ENCODE measurements around the gene TRPC4. TPM values are rescaled to one million over a fixed set of nuclear protein-coding genes. Genes with fewer than 3 reads are reported as not detected.

Gene TRPC4
- total RNA-seq, 1 donor = 37.6 TPM

DNA sequence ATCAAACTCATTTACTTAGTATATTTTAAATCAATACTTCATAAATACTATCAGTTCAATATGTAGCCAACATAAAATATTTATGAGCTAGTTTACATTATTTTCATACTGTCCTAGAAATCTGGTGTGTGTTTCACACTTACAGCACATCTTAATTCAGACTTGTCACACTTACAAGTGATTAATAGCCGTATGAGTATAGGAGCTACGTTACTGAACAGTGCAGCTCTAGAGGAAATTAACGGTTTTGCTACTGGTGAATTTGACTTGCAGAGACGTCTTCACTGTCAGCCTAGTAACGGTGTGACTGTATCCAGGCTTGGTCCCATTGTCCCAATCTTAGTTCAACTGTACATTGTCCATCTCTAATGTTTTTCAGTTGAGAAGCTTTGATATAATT is 237.3 kb downstream of the TRPC4 start:
- no peak overlapping the region for H3K4me3 ChIP-seq (ENCODE audit: low read depth, low read length)
- no peak for DNase-seq (ENCODE audit: low read depth)
- no peak for TF ChIP-seq CTCF (IDR thresholded peaks at IDR 0.05; ENCODE audit: insufficient read depth, low read depth, low read length)

DNA sequence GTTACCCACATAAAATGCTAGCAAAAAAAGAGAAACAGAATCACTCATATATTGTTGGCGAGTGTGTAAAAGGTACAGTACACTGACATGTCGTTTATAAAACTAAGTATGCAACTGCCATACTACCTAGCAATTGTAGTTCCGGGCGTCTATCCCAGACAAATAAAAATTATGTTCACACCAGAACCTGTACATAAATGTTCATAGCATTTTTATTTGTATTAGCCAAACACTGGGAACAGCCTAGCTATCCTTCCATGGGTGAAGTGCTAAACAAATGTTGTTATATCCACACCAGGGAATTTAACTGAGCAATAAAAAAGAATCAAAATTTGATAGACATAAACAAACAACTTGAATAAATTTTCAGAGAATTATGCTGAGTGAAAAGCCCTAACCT is 242.1 kb downstream of the TRPC4 start:
- H3K4me3 ChIP-seq (ENCODE audit: low read depth, low read length) = no peak overlapping the region
- no peak for TF ChIP-seq CTCF (IDR thresholded peaks at IDR 0.05; ENCODE audit: insufficient read depth, low read depth, low read length)
- DNase-seq (ENCODE audit: low read depth) = no peak

- TF ChIP-seq CTCF (IDR thresholded peaks at IDR 0.05; ENCODE audit: insufficient read depth, low read depth, low read length) = no peak
- peak; percentile 89 for DNase-seq (ENCODE audit: low read depth)
- H3K4me3 ChIP-seq (ENCODE audit: low read depth, low read length) = no peak overlapping the region
These were observed 247.7 kb downstream of the TRPC4 start for GRCh38 chr13:37621811-37622361.

GRCh38 chr13:37618554-37618953 is 251.0 kb downstream of the TRPC4 start:
- peak; percentile 76 for DNase-seq (ENCODE audit: low read depth)
- no peak for TF ChIP-seq CTCF (IDR thresholded peaks at IDR 0.05; ENCODE audit: insufficient read depth, low read depth, low read length)
- H3K4me3 ChIP-seq (ENCODE audit: low read depth, low read length) = no peak overlapping the region

DNA sequence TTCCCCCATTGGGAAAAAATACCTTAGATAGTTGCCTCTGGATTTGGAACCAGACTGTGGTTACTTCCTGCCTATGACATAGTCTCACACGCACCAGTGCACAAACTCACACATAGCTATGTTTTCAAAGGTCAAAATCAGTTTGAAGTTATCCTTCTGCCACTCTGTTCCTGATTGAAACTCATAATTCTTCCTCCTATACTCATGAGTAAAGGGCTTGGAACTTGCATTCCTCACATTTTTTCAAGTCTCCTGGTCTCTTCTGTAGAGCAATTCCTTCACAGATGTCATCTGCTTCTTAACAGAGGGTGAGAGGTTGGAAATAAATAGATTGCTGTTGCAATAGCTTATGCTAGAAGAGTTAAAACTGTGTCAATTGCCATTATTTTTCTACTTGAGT is 252.4 kb downstream of the TRPC4 start:
- TF ChIP-seq CTCF (IDR thresholded peaks at IDR 0.05; ENCODE audit: insufficient read depth, low read depth, low read length) = no peak
- DNase-seq (ENCODE audit: low read depth) = peak; percentile 75
- no peak overlapping the region for H3K4me3 ChIP-seq (ENCODE audit: low read depth, low read length)

GRCh38 chr13:37616131-37616530 is 253.4 kb downstream of the TRPC4 start:
- no peak for TF ChIP-seq CTCF (IDR thresholded peaks at IDR 0.05; ENCODE audit: insufficient read depth, low read depth, low read length)
- no peak overlapping the region for H3K4me3 ChIP-seq (ENCODE audit: low read depth, low read length)
- DNase-seq (ENCODE audit: low read depth) = no peak

DNA sequence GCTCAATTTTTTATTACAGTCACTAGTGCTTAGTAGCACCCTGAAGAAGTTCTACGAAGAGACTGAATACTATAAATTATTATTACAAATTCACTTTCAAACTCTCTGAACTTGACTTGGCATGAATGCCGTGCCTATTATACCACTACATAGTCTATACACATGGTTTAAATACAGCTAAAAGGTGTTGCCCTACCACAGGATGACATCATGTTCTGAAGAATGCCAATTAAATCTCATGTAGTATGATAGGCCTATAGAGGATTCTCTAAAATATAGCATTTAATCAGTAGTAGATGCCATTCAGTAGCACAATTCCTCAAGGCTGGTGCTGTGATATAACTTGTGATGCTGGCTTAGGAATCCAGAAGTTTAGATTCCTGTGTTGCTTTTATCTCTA is 254.3 kb downstream of the TRPC4 start:
- TF ChIP-seq CTCF (IDR thresholded peaks at IDR 0.05; ENCODE audit: insufficient read depth, low read depth, low read length) = no peak
- DNase-seq (ENCODE audit: low read depth) = no peak
- no peak overlapping the region for H3K4me3 ChIP-seq (ENCODE audit: low read depth, low read length)
